SKM-1 treated with dmso at 0.1 percent for 144 hours (cell line): ENCODE measurements around the gene ARMH3.
"Not testable (repeated sequence)": the region's sequence is repeated elsewhere in the genome, so short reads cannot be mapped to it uniquely, and the experiment has no call there.

ENCODE experiments used
- DNase-seq: peaks from one replicate; lab custom pipeline; 2025; ENCODE audit not compliant: unreplicated experiment; lab: John Stamatoyannopoulos, UW

Gene ARMH3

GRCh38 chr10:102054881-102055646, 909 bp downstream of the ARMH3 start:
- DNase-seq = peak; percentile 33

- DNase-seq = no peak
Observed at GRCh38 chr10:102046095-102046494, 9.9 kb downstream of the ARMH3 start.

GRCh38 chr10:102045292-102045691, 10.7 kb downstream of the ARMH3 start:
- DNase-seq = no peak

GRCh38 chr10:102040305-102041050, 15.5 kb downstream of the ARMH3 start:
- DNase-seq = no peak

GRCh38 chr10:102038410-102038809, 17.6 kb downstream of the ARMH3 start:
- no peak for DNase-seq

GRCh38 chr10:102035807-102036206, 20.2 kb downstream of the ARMH3 start:
- not testable (repeated sequence) for DNase-seq

- no peak for DNase-seq
Observed at GRCh38 chr10:102033787-102034186, 22.2 kb downstream of the ARMH3 start.

- no peak for DNase-seq
Observed at GRCh38 chr10:102027261-102027660, 28.7 kb downstream of the ARMH3 start.

GRCh38 chr10:102024799-102025198, 31.2 kb downstream of the ARMH3 start:
- peak; percentile 87 for DNase-seq

GRCh38 chr10:102020938-102021337, 35.0 kb downstream of the ARMH3 start:
- no peak for DNase-seq

- no peak for DNase-seq
Observed at GRCh38 chr10:102017295-102017694, 38.7 kb downstream of the ARMH3 start.

GRCh38 chr10:102016416-102016815, 39.6 kb downstream of the ARMH3 start:
- DNase-seq = no peak

GRCh38 chr10:102010961-102011360, 45.0 kb downstream of the ARMH3 start:
- no peak for DNase-seq

GRCh38 chr10:102009801-102010425, 46.1 kb downstream of the ARMH3 start:
- DNase-seq = peak; percentile 80

- no peak for DNase-seq
Observed at GRCh38 chr10:102007796-102008195, 48.2 kb downstream of the ARMH3 start.

GRCh38 chr10:102007031-102007430, 48.9 kb downstream of the ARMH3 start:
- not testable (repeated sequence) for DNase-seq

- no peak for DNase-seq
Observed at GRCh38 chr10:102004376-102004775, 51.6 kb downstream of the ARMH3 start.

GRCh38 chr10:102003541-102003940, 52.4 kb downstream of the ARMH3 start:
- no peak for DNase-seq

- DNase-seq = no peak
Observed at GRCh38 chr10:102001435-102002068, 54.4 kb downstream of the ARMH3 start.

GRCh38 chr10:101997803-101998202, 58.2 kb downstream of the ARMH3 start:
- DNase-seq = no peak

GRCh38 chr10:101995451-101996063, 60.4 kb downstream of the ARMH3 start:
- no peak for DNase-seq
